ENCODE results near the gene SHROOM2.

SHROOM2 gene

DNA sequence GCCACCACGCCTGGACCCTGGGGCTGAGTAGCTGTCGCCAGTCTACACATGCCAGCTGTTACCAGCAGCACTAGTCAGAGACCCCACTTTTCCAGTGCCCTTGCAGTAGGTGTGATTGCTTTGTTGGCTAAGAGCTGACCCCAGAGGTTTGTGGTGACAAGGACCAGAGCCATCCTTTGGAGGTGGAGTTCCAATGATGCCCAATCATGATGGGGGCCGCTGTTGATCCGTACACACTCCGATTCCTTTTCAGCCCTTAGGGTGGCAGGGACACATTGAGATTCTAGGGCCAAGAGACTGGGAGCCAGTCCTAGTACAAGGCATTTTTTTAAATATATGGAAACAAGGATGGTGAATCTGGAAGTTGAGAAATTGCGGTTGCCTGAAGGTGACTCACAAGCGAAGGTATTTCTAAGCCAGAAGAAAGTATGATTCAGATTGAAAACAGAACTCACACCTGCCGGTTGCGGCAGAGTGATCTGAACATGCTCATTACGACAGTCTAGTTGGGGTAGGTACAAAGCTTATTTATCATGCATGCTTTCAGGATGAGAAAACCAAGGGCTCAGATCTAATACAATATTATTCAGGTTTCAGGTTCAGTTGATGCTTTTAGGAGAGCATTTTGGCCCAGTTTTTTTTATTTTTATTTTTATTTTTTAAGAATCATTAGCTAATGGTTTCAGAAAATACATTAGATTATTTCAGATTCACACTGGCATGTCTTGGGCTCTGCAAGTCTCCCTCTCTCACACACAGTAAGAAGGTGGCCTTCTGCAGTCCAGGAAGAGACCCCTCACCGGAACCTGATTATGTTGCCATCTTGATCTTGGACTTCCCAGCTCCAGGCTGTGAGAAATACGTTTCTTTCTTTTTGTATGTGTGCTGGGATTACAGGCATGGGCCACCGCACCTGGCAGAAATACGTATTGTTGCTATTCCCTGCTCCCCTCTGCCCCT is 43.4 kb downstream of the SHROOM2 start:
- TF ChIP-seq POLR2AphosphoS5 (IDR thresholded peaks at IDR 0.05; ENCODE audit: low read depth) (no peak), SPI1 (IDR thresholded peaks at IDR 0.05; ENCODE audit: borderline replicate concordance, low read depth) (no peak), GABPA (IDR thresholded peaks at IDR 0.05; ENCODE audit: low read depth) (no peak), REST (IDR thresholded peaks at IDR 0.05; ENCODE audit: insufficient replicate concordance, low read depth) (no peak), CTCF (IDR thresholded peaks at IDR 0.05; ENCODE audit: insufficient read depth, low read length) (no peak)
- H3K27ac ChIP-seq (replicated peaks), result no peak overlapping the region
- no peak overlapping the region for H3K4me3 ChIP-seq (replicated peaks; ENCODE audit: insufficient read depth, low read length)
- no peaks in the 10 kb centered on the region for H3K27me3 ChIP-seq (ENCODE audit: insufficient read depth, poor library complexity, severe bottlenecking)
- no peak for DNase-seq (ENCODE audit: low read depth in 1 of 2, low spot score in 1 of 2)

DNA sequence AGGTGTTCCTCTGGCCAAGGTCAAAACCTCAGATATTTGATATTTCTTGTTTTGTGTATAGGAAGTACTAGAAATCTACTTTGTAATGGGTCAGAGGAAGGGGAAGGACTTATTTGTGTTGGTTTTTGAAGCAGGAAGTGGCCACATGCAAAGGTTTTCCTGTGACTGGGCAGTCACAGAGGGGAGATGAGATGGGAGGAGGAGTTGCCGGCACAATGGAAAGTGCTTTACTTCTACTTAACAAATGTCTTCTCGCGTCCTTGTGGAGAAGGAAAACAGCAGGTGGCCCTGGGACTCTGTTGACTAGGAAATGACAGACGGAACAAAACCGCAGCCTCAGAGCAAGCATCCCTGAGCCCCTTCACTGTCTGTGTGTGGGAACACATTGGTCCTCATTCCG is 46.6 kb downstream of the SHROOM2 start:
- TF ChIP-seq SPI1 (IDR thresholded peaks at IDR 0.05; ENCODE audit: borderline replicate concordance, low read depth), result no peak
- no peak for TF ChIP-seq CTCF (IDR thresholded peaks at IDR 0.05; ENCODE audit: insufficient read depth, low read length)
- no peak for TF ChIP-seq GABPA (IDR thresholded peaks at IDR 0.05; ENCODE audit: low read depth)
- no peak for TF ChIP-seq REST (IDR thresholded peaks at IDR 0.05; ENCODE audit: insufficient replicate concordance, low read depth)
- TF ChIP-seq POLR2AphosphoS5 (IDR thresholded peaks at IDR 0.05; ENCODE audit: low read depth), result no peak
- peak; percentile 1 to 7 for DNase-seq (ENCODE audit: low read depth in 1 of 2, low spot score in 1 of 2)
- no peak overlapping the region for H3K4me3 ChIP-seq (replicated peaks; ENCODE audit: insufficient read depth, low read length)
- no peak overlapping the region for H3K27ac ChIP-seq (replicated peaks)
- no peaks in the 10 kb centered on the region for H3K27me3 ChIP-seq (ENCODE audit: insufficient read depth, poor library complexity, severe bottlenecking)

GRCh38 chrX:9835585-9836210 is 49.5 kb downstream of the SHROOM2 start:
- Histone ChIP-seq H3K27ac (replicated peaks) (no peak overlapping the region), H3K27me3 (ENCODE audit: insufficient read depth, poor library complexity, severe bottlenecking) (no peaks in the 10 kb centered on the region), H3K4me3 (replicated peaks; ENCODE audit: insufficient read depth, low read length) (no peak overlapping the region)
- DNase-seq (ENCODE audit: low read depth in 1 of 2, low spot score in 1 of 2), result no peak
- TF ChIP-seq REST (IDR thresholded peaks at IDR 0.05; ENCODE audit: insufficient replicate concordance, low read depth), result no peak
- TF ChIP-seq CTCF (IDR thresholded peaks at IDR 0.05; ENCODE audit: insufficient read depth, low read length), result no peak
- TF ChIP-seq SPI1 (IDR thresholded peaks at IDR 0.05; ENCODE audit: borderline replicate concordance, low read depth), result no peak
- no peak for TF ChIP-seq POLR2AphosphoS5 (IDR thresholded peaks at IDR 0.05; ENCODE audit: low read depth)
- TF ChIP-seq GABPA (IDR thresholded peaks at IDR 0.05; ENCODE audit: low read depth), result no peak

Measured in HL-60 (cell line).